Transverse colon (tissue), 4 donors: Measurements from ENCODE around the gene GALNT13. TPM values are rescaled to one million over a fixed set of nuclear protein-coding genes. Genes with fewer than 3 reads are reported as not detected.

Source experiments
- DNase-seq: peaks from one replicate; pipeline ENCODE4 v3.0.0-alpha.2; 2019
- H3K27ac ChIP-seq, 4 donors: fragments of 200-600 bp; sonication (generic); 2 replicates each; pipeline ENCODE4 v1.5.1; 2016 to 2018; ENCODE audit warnings: inconsistent platforms in 4 of 4
- H3K27me3 ChIP-seq: fragments of 200-600 bp; sonication (generic); 2 replicates; pipeline ENCODE4 v1.5.1; 2017; ENCODE audit warnings: inconsistent platforms
- H3K36me3 ChIP-seq, 4 donors: fragments of 200-600 bp; sonication (generic); 2 replicates each; pipeline ENCODE4 v1.5.1; 2017 to 2019; ENCODE audit warnings: inconsistent platforms in 4 of 4
- H3K4me1 ChIP-seq, 4 donors: fragments of 200-600 bp; sonication (generic); 2 replicates each; pipeline ENCODE4 v1.5.1; 2017 to 2020; ENCODE audit warnings: inconsistent platforms in 4 of 4
- H3K4me3 ChIP-seq, 4 donors: fragments of 200-600 bp; sonication (generic); 1 replicate in 1 of 4; 2 replicates in 3 of 4; pipeline versions ENCODE4 v1.5.1 to v1.6.1; 2017 to 2019; ENCODE audit warnings: inconsistent platforms in 4 of 4
- H3K9me3 ChIP-seq, 2 donors: fragments of 200-600 bp; sonication (generic); 2 replicates each; pipeline ENCODE4 v1.5.1; 2017 to 2019; ENCODE audit warnings: inconsistent platforms in 2 of 2
- EP300 ChIP-seq: sonication (generic); formaldehyde crosslinking; IDR thresholded peaks from one replicate; pipeline ENCODE4 v1.6.1; 2017; ENCODE audit warnings: antibody characterized with exemption, low read depth
- POLR2A ChIP-seq: fragments of 450-650 bp; IDR thresholded peaks from one replicate; pipeline ENCODE4 v1.6.1; 2016; ENCODE audit warnings: antibody characterized with exemption, mild to moderate bottlenecking, moderate library complexity
- POLR2AphosphoS5 ChIP-seq, 3 donors: sonication (generic); formaldehyde crosslinking; IDR thresholded peaks; one replicate each; pipeline ENCODE4 v1.6.1; 2016; ENCODE audit warnings: antibody characterized with exemption in 3 of 3
- WGBS, 2 donors: methylation state at CpG; one replicate each; pipeline ENCODE4 v1.1.5; 2018; ENCODE audit warnings: low coverage in 1 of 2; 5-methylcytosine and 5-hydroxymethylcytosine counted together
- in situ Hi-C, 4 donors: fragments of 200-750 bp; cut with MboI; loops; one replicate each; pipeline versions ENCODE4 v1.15.0 to v1.15.1; 2017; ENCODE audit warnings: low sequenced_read_pairs in 3 of 4, low pct_ligation_motif_present in 1 of 4, low pct_unique_long_range_greater_than_20kb in 1 of 4
- intact Hi-C: fragments of 100-400 bp; cut with DNase I; formaldehyde crosslinking; loops from one replicate; pipeline ENCODE4 v1.15.1; 2023; ENCODE audit warnings: low total_unique reads
- total RNA-seq, 4 donors: library from RNA; depleted of rRNA; stranded (reverse); fragments of >200 nt; gene quantifications; one replicate each; pipeline ENCODE4 v1.1.0, GENCODE V29; 2016
- TF ChIP-seq, protein P1 (sequence below), 5 experiments: fragments of 200-600 bp in 3 of 5; fragments of 450-650 bp in 2 of 5; sonication (generic) in 3 of 5; IDR thresholded peaks; 1 replicate in 2 of 5; 2 replicates in 3 of 5; pipeline ENCODE4 v1.5.1; 2016 to 2017; ENCODE audit warnings: antibody characterized with exemption in 5 of 5, inconsistent platforms in 3 of 5, mild to moderate bottlenecking in 2 of 5, moderate library complexity in 1 of 5

The GALNT13 gene
- total RNA-seq, 4 donors from 2014 or later = 0.41 to 0.95 TPM; not detected in 2

DNA sequence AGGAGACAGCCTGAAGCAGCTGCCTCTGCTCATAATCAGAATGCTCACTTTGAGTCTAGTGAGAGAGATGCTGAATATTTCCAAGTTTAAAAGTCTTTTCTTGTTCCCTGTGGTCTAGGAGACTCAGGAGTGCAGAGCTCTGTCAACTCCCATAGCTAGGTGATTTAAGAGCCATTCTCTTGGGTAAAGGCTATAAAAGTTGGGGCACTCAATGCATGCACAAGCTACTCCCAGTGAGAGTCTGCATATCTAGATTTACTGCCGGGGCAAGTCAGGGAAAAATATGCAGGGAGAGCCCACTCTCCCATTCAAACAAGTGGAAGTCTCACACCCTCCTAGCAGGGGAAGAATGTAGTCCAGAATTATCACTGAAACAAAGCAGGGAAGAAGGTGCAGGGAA, 418.1 kb downstream of the GALNT13 start:
- no peak for DNase-seq
- no peaks in the 10 kb centered on the region for H3K4me1 ChIP-seq
- intact Hi-C loops = no loop called here
- no peak overlapping the region for H3K27ac ChIP-seq
- no peak overlapping the region for H3K4me3 ChIP-seq
- in situ Hi-C loops = no loop called here
- WGBS, 2 donors = 38% methylated on average over 1 of the region's 1 CpG; no CpG with 5 or more reads in 1 of the 2 donors
- no peaks in the 10 kb centered on the region for H3K9me3 ChIP-seq
- H3K36me3 ChIP-seq = no peaks in the 10 kb centered on the region
- TF ChIP-seq, protein P1, sequence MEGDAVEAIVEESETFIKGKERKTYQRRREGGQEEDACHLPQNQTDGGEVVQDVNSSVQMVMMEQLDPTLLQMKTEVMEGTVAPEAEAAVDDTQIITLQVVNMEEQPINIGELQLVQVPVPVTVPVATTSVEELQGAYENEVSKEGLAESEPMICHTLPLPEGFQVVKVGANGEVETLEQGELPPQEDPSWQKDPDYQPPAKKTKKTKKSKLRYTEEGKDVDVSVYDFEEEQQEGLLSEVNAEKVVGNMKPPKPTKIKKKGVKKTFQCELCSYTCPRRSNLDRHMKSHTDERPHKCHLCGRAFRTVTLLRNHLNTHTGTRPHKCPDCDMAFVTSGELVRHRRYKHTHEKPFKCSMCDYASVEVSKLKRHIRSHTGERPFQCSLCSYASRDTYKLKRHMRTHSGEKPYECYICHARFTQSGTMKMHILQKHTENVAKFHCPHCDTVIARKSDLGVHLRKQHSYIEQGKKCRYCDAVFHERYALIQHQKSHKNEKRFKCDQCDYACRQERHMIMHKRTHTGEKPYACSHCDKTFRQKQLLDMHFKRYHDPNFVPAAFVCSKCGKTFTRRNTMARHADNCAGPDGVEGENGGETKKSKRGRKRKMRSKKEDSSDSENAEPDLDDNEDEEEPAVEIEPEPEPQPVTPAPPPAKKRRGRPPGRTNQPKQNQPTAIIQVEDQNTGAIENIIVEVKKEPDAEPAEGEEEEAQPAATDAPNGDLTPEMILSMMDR (IDR thresholded peaks at IDR 0.05) = no peak
- no peak for TF ChIP-seq POLR2A
- no peak for TF ChIP-seq EP300
- TF ChIP-seq POLR2AphosphoS5 (IDR thresholded peaks at IDR 0.05) = no peak
- H3K27me3 ChIP-seq = no peaks in the 10 kb centered on the region

DNA sequence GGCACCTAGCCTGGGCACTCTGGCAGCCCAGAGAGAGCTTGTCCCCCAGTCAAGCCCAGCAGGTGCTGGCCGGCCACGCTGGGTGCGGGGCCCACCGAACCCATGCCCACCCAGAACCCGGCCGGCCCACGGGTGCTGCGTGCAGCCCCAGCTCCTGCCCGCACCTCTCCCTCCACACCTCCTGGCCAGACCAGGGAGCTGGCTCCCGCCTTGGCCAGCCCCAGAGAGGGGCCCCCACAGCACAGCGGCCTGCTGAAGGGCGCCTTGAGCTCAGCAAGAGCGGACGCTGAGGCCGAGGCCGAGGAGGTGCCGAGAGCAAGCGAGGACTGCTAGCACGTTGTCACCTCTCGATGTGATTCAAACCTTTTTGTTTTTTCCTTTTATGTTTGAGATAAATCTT, 419.8 kb downstream of the GALNT13 start:
- WGBS, 2 donors = 92% methylated on average over 20 of the region's 20 CpGs; no CpG with 5 or more reads in 1 of the 2 donors
- intact Hi-C loops = no loop called here

DNA sequence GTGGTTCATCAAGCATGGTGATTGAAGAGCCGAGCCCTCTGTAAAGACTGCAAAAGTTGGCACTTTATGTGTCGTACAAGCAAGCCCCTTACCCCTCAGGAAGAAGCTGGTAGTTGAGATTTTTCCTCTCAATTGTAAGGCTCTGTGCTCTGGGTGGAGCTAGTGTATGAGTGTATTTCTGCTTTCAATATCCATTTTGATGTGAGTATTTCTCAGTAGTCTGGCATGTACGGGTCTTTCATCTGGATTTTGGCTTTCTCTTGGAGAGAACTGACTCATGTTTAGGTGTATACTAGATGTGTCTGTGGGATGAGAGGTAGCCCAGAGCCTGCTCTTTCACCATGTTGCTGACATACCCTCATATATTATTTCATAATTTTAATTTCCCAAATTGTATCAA, 420.2 kb downstream of the GALNT13 start:
- intact Hi-C loops = no loop called here
- WGBS, 2 donors = 77% methylated on average over 3 of the region's 3 CpGs; no CpG with 5 or more reads in 1 of the 2 donors
- Histone ChIP-seq H3K36me3 (no peaks in the 10 kb centered on the region), H3K4me1 (no peaks in the 10 kb centered on the region), H3K27ac (no peak overlapping the region), H3K9me3 (no peaks in the 10 kb centered on the region), H3K4me3 (no peak overlapping the region), H3K27me3 (no peaks in the 10 kb centered on the region)
- DNase-seq = no peak
- in situ Hi-C loops = no loop called here
- TF ChIP-seq, protein P1 (IDR thresholded peaks at IDR 0.05) = no peak
- TF ChIP-seq EP300 = no peak

More for the DNA sequence above, 419.8 kb downstream of the GALNT13 start:
- H3K4me1 ChIP-seq = no peaks in the 10 kb centered on the region
- H3K36me3 ChIP-seq = no peaks in the 10 kb centered on the region
- TF ChIP-seq, protein P1 (IDR thresholded peaks at IDR 0.05) = no peak
- TF ChIP-seq EP300 = no peak
- TF ChIP-seq POLR2A = no peak
- no peak for TF ChIP-seq POLR2AphosphoS5 (IDR thresholded peaks at IDR 0.05)
- no peak overlapping the region for H3K27ac ChIP-seq
- no peaks in the 10 kb centered on the region for H3K27me3 ChIP-seq
- no peak overlapping the region for H3K4me3 ChIP-seq
- in situ Hi-C loops = no loop called here
- no peaks in the 10 kb centered on the region for H3K9me3 ChIP-seq
- no peak for DNase-seq

DNA sequence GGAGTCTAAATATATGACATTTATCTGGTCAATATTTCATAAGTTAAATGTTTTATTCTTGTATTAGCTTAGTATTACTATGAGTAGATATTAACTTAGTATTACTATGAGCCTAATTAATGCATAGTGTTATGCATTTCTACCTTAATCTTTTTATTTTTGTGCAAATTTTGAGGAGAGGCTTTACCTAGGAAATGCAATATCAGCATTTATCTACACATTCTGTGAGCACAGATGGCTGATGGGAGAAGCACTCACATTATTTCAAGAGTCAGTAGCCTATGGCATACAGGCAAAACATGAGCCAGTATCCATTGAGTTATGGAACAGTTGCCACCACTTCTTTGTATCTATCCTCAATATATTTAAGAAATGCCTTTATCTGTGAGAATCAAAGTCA, 422.1 kb downstream of the GALNT13 start:
- Histone ChIP-seq H3K9me3 (no peaks in the 10 kb centered on the region), H3K4me3 (no peak overlapping the region), H3K36me3 (no peaks in the 10 kb centered on the region), H3K27me3 (no peaks in the 10 kb centered on the region), H3K27ac (no peak overlapping the region), H3K4me1 (no peaks in the 10 kb centered on the region)
- intact Hi-C loops (no loop called here), in situ Hi-C loops (no loop called here)
- DNase-seq = no peak
- TF ChIP-seq, protein P1 (IDR thresholded peaks at IDR 0.05) = no peak
- TF ChIP-seq POLR2A (no peak), EP300 (no peak), POLR2AphosphoS5 (IDR thresholded peaks at IDR 0.05) (no peak)
